ENCODE results near the gene HCST. TPM values are rescaled to one million over a fixed set of nuclear protein-coding genes. Genes with fewer than 3 reads are reported as not detected.
"Not testable (repeated sequence)": the region's sequence is repeated elsewhere in the genome, so short reads cannot be mapped to it uniquely, and the experiment has no call there.

The HCST gene
- total and polyA plus RNA-seq, 3 donors from 2014 or later = 0.87 to 16.8 (median 3.5) TPM

- H3K9me3 ChIP-seq = no peaks in the 10 kb centered on the region
- TF ChIP-seq CTCF (IDR thresholded peaks at IDR 0.05) = no peak
- no peak for TF ChIP-seq POLR2A (IDR thresholded peaks at IDR 0.05)
- DNase-seq = no peak
- H3K4me3 ChIP-seq = no peak overlapping the region
- no peaks in the 10 kb centered on the region for H3K36me3 ChIP-seq (ENCODE audit: low read depth, missing control alignments)
- H3K27me3 ChIP-seq = no peaks in the 10 kb centered on the region
- no peaks in the 10 kb centered on the region for H3K4me1 ChIP-seq
- H3K27ac ChIP-seq = no peak overlapping the region
- WGBS, 2 donors = 93 to 94% methylated on average over 6 to 18 of the region's 18 CpGs
- intact Hi-C loops (cut with DNase I; ENCODE audit: low total_unique reads) = no loop called here
Observed at GRCh38 chr19:35889370-35890112, 12.8 kb upstream of the HCST start.

- intact Hi-C loops (cut with DNase I; ENCODE audit: low total_unique reads) = no loop called here
- Histone ChIP-seq H3K27ac (no peak overlapping the region), H3K36me3 (ENCODE audit: low read depth, missing control alignments) (no peaks in the 10 kb centered on the region), H3K9me3 (no peaks in the 10 kb centered on the region), H3K4me3 (no peak overlapping the region), H3K4me1 (no peaks in the 10 kb centered on the region), H3K27me3 (no peaks in the 10 kb centered on the region)
- TF ChIP-seq POLR2A (IDR thresholded peaks at IDR 0.05) = no peak
- TF ChIP-seq CTCF (IDR thresholded peaks at IDR 0.05) = no peak
- whole genome bisulfite sequencing, 2 donors = 89 to 95% methylated on average over 10 to 13 of the region's 13 CpGs
- DNase-seq = no peak
Observed at GRCh38 chr19:35890113-35890650, 12.1 kb upstream of the HCST start.

- H3K4me3 ChIP-seq; H3K36me3 ChIP-seq (ENCODE audit: low read depth, missing control alignments); intact Hi-C loops (cut with DNase I; ENCODE audit: low total_unique reads); H3K27ac ChIP-seq; H3K9me3 ChIP-seq; H3K4me1 ChIP-seq; DNase-seq; H3K27me3 ChIP-seq: not testable (repeated sequence)
- 94 to 98% methylated on average over 3 of the region's 3 CpGs for WGBS, 2 donors
Observed at GRCh38 chr19:35891819-35892218, 10.5 kb upstream of the HCST start.

GRCh38 chr19:35894342-35894741, 8.0 kb upstream of the HCST start:
- TF ChIP-seq CTCF (IDR thresholded peaks at IDR 0.05) (no peak), POLR2A (IDR thresholded peaks at IDR 0.05) (no peak)
- Histone ChIP-seq H3K27ac (no peak overlapping the region), H3K4me3 (no peak overlapping the region), H3K27me3 (no peaks in the 10 kb centered on the region), H3K36me3 (ENCODE audit: low read depth, missing control alignments) (no peaks in the 10 kb centered on the region), H3K9me3 (no peaks in the 10 kb centered on the region), H3K4me1 (peaks cover 7% of the 10 kb centered on the region)
- no peak for DNase-seq
- 83 to 93% methylated on average over 2 of the region's 2 CpGs for WGBS, 2 donors
- intact Hi-C loops (cut with DNase I; ENCODE audit: low total_unique reads) = no loop called here

GRCh38 chr19:35895911-35896642, 6.3 kb upstream of the HCST start:
- DNase-seq = no peak
- H3K4me1 ChIP-seq = peaks cover 7% of the 10 kb centered on the region
- no peaks in the 10 kb centered on the region for H3K27me3 ChIP-seq
- no peak overlapping the region for H3K27ac ChIP-seq
- TF ChIP-seq CTCF (IDR thresholded peaks at IDR 0.05) (no peak), POLR2A (IDR thresholded peaks at IDR 0.05) (no peak)
- 91% methylated on average over 19 of the region's 21 CpGs; no CpG with 5 or more reads in 1 of the 2 donors for WGBS, 2 donors
- H3K4me3 ChIP-seq = no peak overlapping the region
- H3K9me3 ChIP-seq = no peaks in the 10 kb centered on the region
- H3K36me3 ChIP-seq (ENCODE audit: low read depth, missing control alignments) = no peaks in the 10 kb centered on the region
- intact Hi-C loops (cut with DNase I; ENCODE audit: low total_unique reads) = no loop called here
